ENCODE data around the gene C17orf113.

C17orf113 gene

DNA sequence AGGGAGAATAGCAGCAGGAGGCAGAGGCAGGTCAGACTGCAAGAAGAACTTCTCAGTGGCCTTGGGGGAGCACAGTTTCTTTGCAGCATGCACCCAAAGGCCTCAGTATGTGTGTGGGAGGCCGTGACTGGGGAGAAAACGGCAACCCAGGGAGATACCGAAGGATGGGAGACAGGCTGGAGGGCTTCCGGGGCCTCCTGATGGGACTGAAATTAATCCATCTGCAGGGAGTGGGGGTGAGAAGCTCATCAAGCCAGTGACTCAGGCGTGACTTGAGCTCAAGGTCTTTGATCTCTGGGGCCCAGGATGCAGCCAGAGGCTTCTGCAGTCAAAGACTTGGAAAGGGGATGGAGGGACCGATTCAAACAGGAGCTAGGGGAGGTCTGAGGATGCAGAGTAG, 5.1 kb upstream of the C17orf113 start:
- Histone ChIP-seq H3K9ac (ENCODE audit: low read depth in 1 of 2, low read length in 2 of 2) (no peak overlapping the region), H3K27me3 (ENCODE audit: control insufficient read depth in 2 of 2, insufficient read depth in 2 of 2, low read length in 2 of 2) (peaks cover 0 to 9% of the 10 kb centered on the region in 2 donors), H3K9me3 (ENCODE audit: control insufficient read depth in 2 of 2, low read length in 2 of 2) (no peaks in the 10 kb centered on the region), H3K4me3 (ENCODE audit: low read length in 2 of 2) (no peak overlapping the region), H3K4me1 (ENCODE audit: control insufficient read depth in 2 of 2, insufficient read depth in 2 of 2, low read length in 2 of 2) (peaks cover 0 to 4% of the 10 kb centered on the region in 2 donors), H3K36me3 (ENCODE audit: control insufficient read depth in 2 of 2, insufficient read depth in 2 of 2, low read length in 2 of 2) (no peaks in the 10 kb centered on the region), H3K27ac (ENCODE audit: low read depth in 2 of 2, low read length in 2 of 2) (no peak overlapping the region)

DNA sequence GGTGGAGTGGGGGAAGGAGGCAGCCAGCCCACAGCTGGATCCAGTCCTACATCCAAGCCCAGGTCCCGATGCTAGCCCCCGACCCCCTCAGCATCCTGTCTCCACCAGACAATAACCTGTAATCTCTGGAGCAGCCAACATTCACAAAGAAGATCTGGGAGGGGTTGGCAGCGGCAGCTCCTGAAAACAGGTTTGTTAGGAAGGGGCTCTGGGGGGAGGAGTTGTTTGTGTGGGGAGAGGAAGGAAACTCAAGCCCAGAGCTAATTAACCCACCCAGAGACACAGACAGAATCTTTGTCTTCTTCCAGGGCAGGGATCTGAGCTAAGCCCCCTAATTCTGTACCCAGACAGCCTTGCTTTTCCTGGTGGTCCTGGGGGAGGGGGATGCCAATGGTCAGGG, 4.6 kb upstream of the C17orf113 start:
- H3K27ac ChIP-seq (ENCODE audit: low read depth in 2 of 2, low read length in 2 of 2): no peak overlapping the region
- no peak overlapping the region for H3K4me3 ChIP-seq (ENCODE audit: low read length in 2 of 2)
- no peaks in the 10 kb centered on the region for H3K9me3 ChIP-seq (ENCODE audit: control insufficient read depth in 2 of 2, low read length in 2 of 2)
- H3K36me3 ChIP-seq (ENCODE audit: control insufficient read depth in 2 of 2, insufficient read depth in 2 of 2, low read length in 2 of 2): no peaks in the 10 kb centered on the region
- H3K4me1 ChIP-seq (ENCODE audit: control insufficient read depth in 2 of 2, insufficient read depth in 2 of 2, low read length in 2 of 2): peaks cover 1 to 5% of the 10 kb centered on the region in 2 donors
- no peak overlapping the region for H3K9ac ChIP-seq (ENCODE audit: low read depth in 1 of 2, low read length in 2 of 2)
- peaks cover 0 to 9% of the 10 kb centered on the region in 2 donors for H3K27me3 ChIP-seq (ENCODE audit: control insufficient read depth in 2 of 2, insufficient read depth in 2 of 2, low read length in 2 of 2)

DNA sequence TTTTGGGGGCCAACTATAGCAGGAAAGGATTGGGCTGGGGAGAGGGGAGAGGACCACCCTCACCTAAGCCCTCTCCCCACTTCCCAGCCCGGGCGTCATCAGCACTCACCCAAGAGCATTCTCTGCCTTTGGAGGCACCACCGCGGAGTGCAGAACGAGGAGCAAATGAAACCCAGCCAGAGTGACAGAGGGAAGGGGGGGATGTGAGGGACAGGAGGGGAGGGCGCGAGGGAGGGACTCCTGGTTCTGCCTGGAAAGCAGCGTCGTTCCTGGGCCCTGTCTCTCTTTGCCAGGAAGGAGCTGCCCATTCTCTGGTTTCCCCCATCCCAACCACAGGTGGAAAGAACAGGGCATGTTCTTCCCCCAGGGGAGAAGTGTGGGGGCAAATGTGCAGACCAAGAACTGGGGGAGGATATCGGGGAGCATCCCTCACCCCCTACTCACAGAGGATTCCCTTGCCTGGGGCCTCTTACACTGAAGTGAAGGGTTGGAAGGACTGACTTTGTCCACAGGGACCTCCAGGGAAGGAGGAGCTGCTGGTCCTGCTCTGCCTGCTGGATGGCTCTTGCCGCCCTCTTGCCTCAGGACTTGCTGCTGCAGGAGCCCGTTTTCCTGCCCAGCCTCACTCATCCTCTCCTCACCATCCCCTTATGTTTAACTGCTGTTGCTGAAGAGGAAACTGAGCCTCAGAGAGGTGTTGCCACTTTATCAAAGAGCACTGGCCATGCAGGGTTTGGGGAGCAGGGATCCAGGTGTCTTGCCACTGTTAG, 3.5 kb upstream of the C17orf113 start:
- H3K36me3 ChIP-seq (ENCODE audit: control insufficient read depth in 2 of 2, insufficient read depth in 2 of 2, low read length in 2 of 2): no peaks in the 10 kb centered on the region
- H3K4me3 ChIP-seq (ENCODE audit: low read length in 2 of 2): no peak overlapping the region
- peaks cover 6% of the 10 kb centered on the region in 2 donors for H3K4me1 ChIP-seq (ENCODE audit: control insufficient read depth in 2 of 2, insufficient read depth in 2 of 2, low read length in 2 of 2)
- H3K27me3 ChIP-seq (ENCODE audit: control insufficient read depth in 2 of 2, insufficient read depth in 2 of 2, low read length in 2 of 2): peaks cover 0 to 9% of the 10 kb centered on the region in 2 donors
- no peak overlapping the region for H3K9ac ChIP-seq (ENCODE audit: low read depth in 1 of 2, low read length in 2 of 2)
- no peaks in the 10 kb centered on the region for H3K9me3 ChIP-seq (ENCODE audit: control insufficient read depth in 2 of 2, low read length in 2 of 2)
- H3K27ac ChIP-seq (ENCODE audit: low read depth in 2 of 2, low read length in 2 of 2): no peak overlapping the region

DNA sequence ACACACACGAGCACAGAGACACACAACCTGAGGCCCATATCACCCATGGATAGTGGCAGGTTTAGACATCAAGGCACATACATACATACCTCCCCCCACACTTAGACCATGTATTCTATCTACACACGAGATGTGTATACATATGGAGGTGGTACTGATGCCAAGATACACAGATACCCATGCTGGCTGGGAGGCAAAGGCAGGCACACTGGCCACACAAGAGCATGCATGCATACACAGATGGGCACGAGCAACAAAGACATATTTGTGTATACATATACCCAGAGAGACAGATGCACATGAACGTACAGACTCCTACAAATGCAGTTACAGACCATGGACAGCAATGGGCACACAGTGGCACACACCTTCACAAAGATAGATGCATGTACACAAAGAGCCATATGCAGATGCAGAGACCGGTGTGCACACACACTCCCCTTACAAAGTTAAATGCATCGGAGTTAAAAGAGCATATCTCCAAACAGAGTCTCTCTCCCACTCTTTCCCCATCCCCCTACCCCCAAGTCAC, 2.0 kb upstream of the C17orf113 start:
- Histone ChIP-seq H3K36me3 (ENCODE audit: control insufficient read depth in 2 of 2, insufficient read depth in 2 of 2, low read length in 2 of 2) (no peaks in the 10 kb centered on the region), H3K4me1 (ENCODE audit: control insufficient read depth in 2 of 2, insufficient read depth in 2 of 2, low read length in 2 of 2) (peaks cover 6% of the 10 kb centered on the region in 2 donors), H3K4me3 (ENCODE audit: low read length in 2 of 2) (no peak overlapping the region), H3K9me3 (ENCODE audit: control insufficient read depth in 2 of 2, low read length in 2 of 2) (no peaks in the 10 kb centered on the region), H3K27me3 (ENCODE audit: control insufficient read depth in 2 of 2, insufficient read depth in 2 of 2, low read length in 2 of 2) (peaks cover 0 to 9% of the 10 kb centered on the region in 2 donors), H3K27ac (ENCODE audit: low read depth in 2 of 2, low read length in 2 of 2) (no peak overlapping the region), H3K9ac (ENCODE audit: low read depth in 1 of 2, low read length in 2 of 2) (no peak overlapping the region)

DNA sequence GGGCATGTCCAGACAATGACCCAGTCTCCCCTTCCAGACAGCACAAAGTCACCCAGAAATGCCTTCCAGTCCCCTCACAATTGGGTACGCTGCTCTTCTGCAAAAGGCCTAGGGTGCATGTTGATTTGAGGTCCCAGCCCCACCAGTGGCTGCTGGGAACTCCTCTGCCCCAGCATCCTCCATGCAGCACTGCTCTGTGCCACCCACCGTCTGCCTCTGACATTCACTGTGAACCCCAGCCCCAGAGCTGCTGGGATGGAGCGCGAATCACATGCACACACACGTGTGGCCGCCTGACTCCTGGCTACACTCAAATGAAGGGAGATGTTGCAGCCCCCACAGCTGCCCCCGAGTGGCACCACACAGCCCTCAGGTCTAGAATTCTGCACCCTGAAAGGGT, 1.2 kb upstream of the C17orf113 start:
- peaks cover 6% of the 10 kb centered on the region in 2 donors for H3K4me1 ChIP-seq (ENCODE audit: control insufficient read depth in 2 of 2, insufficient read depth in 2 of 2, low read length in 2 of 2)
- no peak overlapping the region for H3K27ac ChIP-seq (ENCODE audit: low read depth in 2 of 2, low read length in 2 of 2)
- no peak overlapping the region for H3K9ac ChIP-seq (ENCODE audit: low read depth in 1 of 2, low read length in 2 of 2)
- no peak overlapping the region for H3K4me3 ChIP-seq (ENCODE audit: low read length in 2 of 2)
- no peaks in the 10 kb centered on the region for H3K36me3 ChIP-seq (ENCODE audit: control insufficient read depth in 2 of 2, insufficient read depth in 2 of 2, low read length in 2 of 2)
- no peaks in the 10 kb centered on the region for H3K9me3 ChIP-seq (ENCODE audit: control insufficient read depth in 2 of 2, low read length in 2 of 2)
- peaks cover 0 to 9% of the 10 kb centered on the region in 2 donors for H3K27me3 ChIP-seq (ENCODE audit: control insufficient read depth in 2 of 2, insufficient read depth in 2 of 2, low read length in 2 of 2)

DNA sequence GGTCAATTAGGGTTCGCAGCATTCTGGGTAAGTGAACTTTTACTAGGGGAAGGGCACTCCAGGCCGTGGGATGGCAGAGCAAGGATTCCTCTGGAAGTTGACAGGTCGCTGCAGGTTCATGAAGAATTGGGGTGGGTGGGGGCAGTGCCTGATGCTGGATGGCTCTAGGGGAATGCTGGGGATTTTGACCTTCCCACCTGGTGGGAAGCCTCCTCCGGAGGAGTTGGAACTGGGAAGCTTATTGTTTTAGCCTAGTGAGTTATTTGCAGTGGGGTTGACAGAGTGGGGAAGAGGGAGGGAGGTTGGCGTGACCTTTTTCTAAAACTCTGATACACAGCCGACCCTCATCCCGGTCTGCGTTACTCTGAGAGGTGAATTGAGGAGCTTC, 606 bp upstream of the C17orf113 start:
- peaks cover 6% of the 10 kb centered on the region in 2 donors for H3K4me1 ChIP-seq (ENCODE audit: control insufficient read depth in 2 of 2, insufficient read depth in 2 of 2, low read length in 2 of 2)
- H3K27me3 ChIP-seq (ENCODE audit: control insufficient read depth in 2 of 2, insufficient read depth in 2 of 2, low read length in 2 of 2): peaks cover 0 to 9% of the 10 kb centered on the region in 2 donors
- H3K27ac ChIP-seq (ENCODE audit: low read depth in 2 of 2, low read length in 2 of 2): no peak overlapping the region
- no peaks in the 10 kb centered on the region for H3K36me3 ChIP-seq (ENCODE audit: control insufficient read depth in 2 of 2, insufficient read depth in 2 of 2, low read length in 2 of 2)
- H3K9me3 ChIP-seq (ENCODE audit: control insufficient read depth in 2 of 2, low read length in 2 of 2): no peaks in the 10 kb centered on the region
- H3K9ac ChIP-seq (ENCODE audit: low read depth in 1 of 2, low read length in 2 of 2): peak overlapping the region; percentile 52 to 80
- H3K4me3 ChIP-seq (ENCODE audit: low read length in 2 of 2): peak overlapping the region; percentile 66 to 69

DNA sequence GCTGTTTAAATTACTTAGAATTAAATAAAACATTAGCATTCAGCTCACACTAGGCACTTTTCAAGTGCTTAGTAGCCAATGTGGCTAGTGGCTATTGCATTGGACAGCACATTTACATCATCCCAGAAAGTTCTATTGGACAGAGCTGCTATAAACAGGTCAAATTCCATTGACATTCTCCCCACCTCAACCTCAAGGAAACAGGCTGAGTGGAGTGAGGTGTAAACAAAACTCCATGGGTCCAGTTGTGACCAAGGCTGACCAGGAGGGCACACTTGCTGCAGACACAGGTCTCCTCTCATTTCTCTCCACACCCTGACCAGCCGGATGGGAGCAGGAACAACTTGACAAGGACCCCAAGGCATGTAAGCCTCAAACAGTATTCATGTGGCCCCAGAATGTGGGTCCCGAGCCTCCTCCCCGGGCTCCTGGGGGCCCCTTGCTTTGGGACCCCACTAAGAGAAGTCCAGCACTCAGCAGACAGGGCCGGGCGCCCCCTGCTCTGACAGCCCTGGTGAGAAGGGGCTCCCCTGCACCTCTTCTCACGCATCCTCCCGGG, 488 bp downstream of the C17orf113 start:
- Histone ChIP-seq H3K27ac (ENCODE audit: low read depth in 2 of 2, low read length in 2 of 2) (no peak overlapping the region), H3K9ac (ENCODE audit: low read depth in 1 of 2, low read length in 2 of 2) (peak overlapping the region; percentile 58 to 80), H3K27me3 (ENCODE audit: control insufficient read depth in 2 of 2, insufficient read depth in 2 of 2, low read length in 2 of 2) (peaks cover 0 to 9% of the 10 kb centered on the region in 2 donors), H3K4me3 (ENCODE audit: low read length in 2 of 2) (peak overlapping the region; percentile 66 to 69), H3K36me3 (ENCODE audit: control insufficient read depth in 2 of 2, insufficient read depth in 2 of 2, low read length in 2 of 2) (no peaks in the 10 kb centered on the region), H3K9me3 (ENCODE audit: control insufficient read depth in 2 of 2, low read length in 2 of 2) (no peaks in the 10 kb centered on the region), H3K4me1 (ENCODE audit: control insufficient read depth in 2 of 2, insufficient read depth in 2 of 2, low read length in 2 of 2) (peaks cover 6% of the 10 kb centered on the region in 2 donors)

DNA sequence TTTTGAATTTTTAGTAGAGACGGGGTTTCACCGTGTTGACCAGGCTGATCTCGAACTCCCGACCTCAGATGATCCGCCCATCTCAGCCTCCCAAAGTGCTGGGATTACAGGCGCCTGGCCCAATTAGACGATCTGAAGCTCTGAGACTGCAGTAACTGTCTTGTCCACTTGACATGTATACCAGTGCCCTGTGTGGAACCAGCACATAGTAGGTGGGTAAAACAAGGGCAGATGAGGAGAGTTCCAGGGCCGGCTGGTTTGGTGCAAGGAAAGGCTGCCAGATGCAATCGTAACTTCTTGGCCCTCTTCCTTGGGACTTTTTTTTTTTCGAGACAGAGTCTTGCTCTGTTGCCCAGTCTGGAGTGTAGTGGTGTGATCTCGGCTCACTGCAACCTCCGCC, 3.1 kb downstream of the C17orf113 start:
- no peaks in the 10 kb centered on the region for H3K9me3 ChIP-seq (ENCODE audit: control insufficient read depth in 2 of 2, low read length in 2 of 2)
- no peak overlapping the region for H3K9ac ChIP-seq (ENCODE audit: low read depth in 1 of 2, low read length in 2 of 2)
- no peak overlapping the region for H3K4me3 ChIP-seq (ENCODE audit: low read length in 2 of 2)
- H3K27ac ChIP-seq (ENCODE audit: low read depth in 2 of 2, low read length in 2 of 2): no peak overlapping the region
- H3K36me3 ChIP-seq (ENCODE audit: control insufficient read depth in 2 of 2, insufficient read depth in 2 of 2, low read length in 2 of 2): no peaks in the 10 kb centered on the region
- H3K4me1 ChIP-seq (ENCODE audit: control insufficient read depth in 2 of 2, insufficient read depth in 2 of 2, low read length in 2 of 2): peaks cover 6% of the 10 kb centered on the region in 2 donors
- H3K27me3 ChIP-seq (ENCODE audit: control insufficient read depth in 2 of 2, insufficient read depth in 2 of 2, low read length in 2 of 2): peaks cover 0 to 4% of the 10 kb centered on the region in 2 donors

DNA sequence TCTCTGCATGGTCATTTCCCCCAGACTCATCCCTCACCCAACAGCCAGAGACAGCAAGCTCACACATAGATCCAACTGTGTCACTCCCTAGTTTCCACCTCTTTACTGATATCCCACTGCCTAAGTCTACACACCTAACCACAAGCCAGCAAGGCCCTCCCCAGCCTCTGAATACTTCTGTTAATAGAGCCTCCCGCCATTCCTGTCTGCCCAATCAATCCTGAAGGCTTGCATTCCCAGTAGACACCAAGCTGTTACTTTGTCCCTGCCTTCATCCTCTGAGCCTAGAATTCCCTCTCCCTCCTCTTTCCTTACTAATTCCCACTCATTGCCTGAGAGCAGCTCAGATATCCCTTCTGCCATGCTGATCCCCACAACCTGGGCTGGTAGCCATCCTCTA, 4.7 kb downstream of the C17orf113 start:
- Histone ChIP-seq H3K36me3 (ENCODE audit: control insufficient read depth in 2 of 2, insufficient read depth in 2 of 2, low read length in 2 of 2) (no peaks in the 10 kb centered on the region), H3K27me3 (ENCODE audit: control insufficient read depth in 2 of 2, insufficient read depth in 2 of 2, low read length in 2 of 2) (no peaks in the 10 kb centered on the region), H3K4me3 (ENCODE audit: low read length in 2 of 2) (no peak overlapping the region), H3K4me1 (ENCODE audit: control insufficient read depth in 2 of 2, insufficient read depth in 2 of 2, low read length in 2 of 2) (peaks cover 6% of the 10 kb centered on the region in 2 donors), H3K9me3 (ENCODE audit: control insufficient read depth in 2 of 2, low read length in 2 of 2) (no peaks in the 10 kb centered on the region), H3K27ac (ENCODE audit: low read depth in 2 of 2, low read length in 2 of 2) (no peak overlapping the region), H3K9ac (ENCODE audit: low read depth in 1 of 2, low read length in 2 of 2) (no peak overlapping the region)

DNA sequence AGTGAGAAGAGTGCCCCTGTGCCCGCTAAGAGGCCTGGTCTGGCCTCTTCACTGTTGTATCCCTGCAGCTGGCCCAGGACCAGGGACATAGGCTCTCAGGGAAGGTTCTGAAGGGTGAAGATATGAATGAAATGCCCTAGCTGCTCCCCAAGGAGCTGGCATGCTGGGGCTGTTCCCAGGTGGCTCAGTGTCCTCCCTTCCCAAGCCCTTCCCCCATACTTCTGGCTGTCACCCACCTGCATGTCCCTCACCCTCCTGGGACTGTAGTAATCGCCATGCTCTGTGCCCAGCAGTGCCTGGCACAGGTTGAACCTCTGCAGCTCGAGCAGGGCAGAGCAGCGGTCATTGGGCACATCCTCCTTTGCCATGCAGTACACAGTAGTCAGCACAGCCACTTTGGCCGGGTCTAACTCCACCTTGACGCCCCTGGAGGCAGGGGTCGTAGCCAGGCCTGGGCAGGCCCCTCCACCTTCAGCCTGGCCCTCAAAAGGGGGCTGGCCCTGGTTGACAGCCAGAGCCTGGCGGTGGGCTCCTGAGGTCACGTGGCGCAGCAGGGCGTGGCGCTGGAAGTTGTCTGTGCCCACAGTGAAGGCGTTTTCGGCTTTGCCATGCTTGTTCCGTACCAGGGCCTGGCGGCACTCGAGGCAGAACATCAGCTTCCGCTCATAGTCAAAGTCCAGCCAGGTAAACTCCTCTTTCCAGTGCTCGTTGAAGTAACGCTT, 7.6 kb downstream of the C17orf113 start:
- H3K9me3 ChIP-seq (ENCODE audit: control insufficient read depth in 2 of 2, low read length in 2 of 2): no peaks in the 10 kb centered on the region
- no peaks in the 10 kb centered on the region for H3K36me3 ChIP-seq (ENCODE audit: control insufficient read depth in 2 of 2, insufficient read depth in 2 of 2, low read length in 2 of 2)
- no peak overlapping the region for H3K4me3 ChIP-seq (ENCODE audit: low read length in 2 of 2)
- H3K9ac ChIP-seq (ENCODE audit: low read depth in 1 of 2, low read length in 2 of 2): no peak overlapping the region
- H3K4me1 ChIP-seq (ENCODE audit: control insufficient read depth in 2 of 2, insufficient read depth in 2 of 2, low read length in 2 of 2): no peaks in the 10 kb centered on the region
- no peaks in the 10 kb centered on the region for H3K27me3 ChIP-seq (ENCODE audit: control insufficient read depth in 2 of 2, insufficient read depth in 2 of 2, low read length in 2 of 2)
- no peak overlapping the region for H3K27ac ChIP-seq (ENCODE audit: low read depth in 2 of 2, low read length in 2 of 2)

Data from mucosa of rectum (tissue), 2 donors.